ENCODE data around the gene C19orf85. TPM values are rescaled to one million over a fixed set of nuclear protein-coding genes. Genes with fewer than 3 reads are reported as not detected.
"Not testable (repeated sequence)": the region's sequence is repeated elsewhere in the genome, so short reads cannot be mapped to it uniquely, and the experiment has no call there.

The C19orf85 gene
- total RNA-seq, 1 donor from 2014 or later: not detected

DNA sequence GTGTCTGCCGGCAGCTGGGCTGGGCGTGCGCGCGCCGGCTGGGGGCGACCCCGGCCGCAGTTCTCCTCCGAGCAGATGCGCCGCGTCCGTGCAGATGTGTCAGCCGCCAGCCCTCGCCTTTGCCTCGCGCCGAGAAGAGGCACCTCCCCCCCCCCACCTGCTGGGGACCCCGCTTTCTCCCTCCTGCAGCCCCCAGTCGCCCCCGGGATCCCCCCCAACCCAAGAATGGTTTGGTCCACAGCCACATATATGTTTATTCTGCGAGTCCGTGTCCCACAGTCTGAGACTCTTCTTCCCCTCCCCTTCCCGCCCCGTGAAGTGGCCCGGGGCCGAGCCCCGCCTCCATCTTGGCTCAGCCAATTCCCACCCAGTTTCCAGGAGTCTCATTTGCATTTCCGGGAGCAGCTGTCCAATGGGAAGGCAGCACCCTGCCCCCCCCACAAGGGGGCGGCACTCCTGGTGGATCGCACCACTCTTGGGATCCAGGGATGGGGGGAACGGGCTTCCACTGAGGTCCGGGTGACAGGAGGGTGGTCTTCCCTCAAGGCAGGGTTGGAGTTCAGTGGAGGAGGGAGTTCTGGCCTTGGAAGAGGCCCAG is 11.7 kb downstream of the C19orf85 start:
- no peaks in the 10 kb centered on the region for H3K9me3 Mint-ChIP-seq (ENCODE audit: low read depth)
- no peak overlapping the region for H3K27ac Mint-ChIP-seq (ENCODE audit: unreplicated experiment)
- no peak overlapping the region for H3K4me3 Mint-ChIP-seq (ENCODE audit: unreplicated experiment)
- peaks cover 10% of the 10 kb centered on the region for H3K4me1 Mint-ChIP-seq (ENCODE audit: low read depth)
- DNase-seq (ENCODE audit: low spot score): no peak
- peaks cover 15% of the 10 kb centered on the region for H3K27me3 Mint-ChIP-seq (ENCODE audit: low read depth)
- TF ChIP-seq, protein P1, sequence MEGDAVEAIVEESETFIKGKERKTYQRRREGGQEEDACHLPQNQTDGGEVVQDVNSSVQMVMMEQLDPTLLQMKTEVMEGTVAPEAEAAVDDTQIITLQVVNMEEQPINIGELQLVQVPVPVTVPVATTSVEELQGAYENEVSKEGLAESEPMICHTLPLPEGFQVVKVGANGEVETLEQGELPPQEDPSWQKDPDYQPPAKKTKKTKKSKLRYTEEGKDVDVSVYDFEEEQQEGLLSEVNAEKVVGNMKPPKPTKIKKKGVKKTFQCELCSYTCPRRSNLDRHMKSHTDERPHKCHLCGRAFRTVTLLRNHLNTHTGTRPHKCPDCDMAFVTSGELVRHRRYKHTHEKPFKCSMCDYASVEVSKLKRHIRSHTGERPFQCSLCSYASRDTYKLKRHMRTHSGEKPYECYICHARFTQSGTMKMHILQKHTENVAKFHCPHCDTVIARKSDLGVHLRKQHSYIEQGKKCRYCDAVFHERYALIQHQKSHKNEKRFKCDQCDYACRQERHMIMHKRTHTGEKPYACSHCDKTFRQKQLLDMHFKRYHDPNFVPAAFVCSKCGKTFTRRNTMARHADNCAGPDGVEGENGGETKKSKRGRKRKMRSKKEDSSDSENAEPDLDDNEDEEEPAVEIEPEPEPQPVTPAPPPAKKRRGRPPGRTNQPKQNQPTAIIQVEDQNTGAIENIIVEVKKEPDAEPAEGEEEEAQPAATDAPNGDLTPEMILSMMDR (IDR thresholded peaks at IDR 0.05): peak; percentile 45
- peaks cover 3% of the 10 kb centered on the region for H3K36me3 Mint-ChIP-seq (ENCODE audit: low read depth)

DNA sequence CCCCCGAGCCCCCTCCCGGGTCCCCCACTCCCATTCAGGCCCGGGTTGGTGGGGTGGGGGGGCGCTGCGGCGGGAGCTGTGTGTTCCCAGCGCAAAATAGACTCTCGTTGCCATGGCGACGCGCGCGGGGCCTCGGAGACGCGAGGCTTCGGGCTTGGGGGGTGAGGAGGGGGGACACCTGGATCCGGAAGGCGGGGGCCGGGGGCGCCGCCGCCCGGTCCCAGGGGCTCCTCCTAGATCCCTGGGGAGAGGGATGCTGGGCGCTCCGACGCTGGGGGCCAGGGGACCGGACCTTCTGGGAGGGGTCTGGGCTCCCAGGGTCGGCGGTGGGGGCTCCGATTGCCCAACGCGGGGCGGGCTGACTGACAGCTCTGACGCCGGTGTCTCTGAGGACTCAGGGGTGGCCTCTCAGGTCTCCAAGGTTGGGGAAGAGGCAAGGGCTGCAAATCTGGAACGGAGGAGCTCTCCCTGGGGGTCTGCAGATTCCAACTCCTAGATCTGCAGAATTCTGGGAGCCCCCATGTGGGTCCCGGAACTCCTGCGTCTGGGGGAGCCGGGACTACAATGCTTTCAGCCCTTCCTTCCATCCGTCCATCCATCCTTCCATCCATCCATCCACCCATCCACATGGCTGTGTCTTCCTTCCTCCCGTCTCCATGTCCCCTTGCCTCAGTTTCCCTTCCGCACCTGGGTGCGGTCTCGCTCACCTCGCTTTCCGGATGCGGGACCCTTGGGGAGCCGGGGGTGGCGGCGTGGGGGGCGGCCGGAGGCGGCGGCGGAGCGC is 12.4 kb downstream of the C19orf85 start:
- H3K4me1 Mint-ChIP-seq (ENCODE audit: low read depth): peaks cover 10% of the 10 kb centered on the region
- H3K36me3 Mint-ChIP-seq (ENCODE audit: low read depth): peaks cover 3% of the 10 kb centered on the region
- no peak for DNase-seq (ENCODE audit: low spot score)
- H3K4me3 Mint-ChIP-seq (ENCODE audit: unreplicated experiment): no peak overlapping the region
- H3K9me3 Mint-ChIP-seq (ENCODE audit: low read depth): no peaks in the 10 kb centered on the region
- H3K27ac Mint-ChIP-seq (ENCODE audit: unreplicated experiment): no peak overlapping the region
- peaks cover 15% of the 10 kb centered on the region for H3K27me3 Mint-ChIP-seq (ENCODE audit: low read depth)
- TF ChIP-seq, protein P1 (IDR thresholded peaks at IDR 0.05): no peak

DNA sequence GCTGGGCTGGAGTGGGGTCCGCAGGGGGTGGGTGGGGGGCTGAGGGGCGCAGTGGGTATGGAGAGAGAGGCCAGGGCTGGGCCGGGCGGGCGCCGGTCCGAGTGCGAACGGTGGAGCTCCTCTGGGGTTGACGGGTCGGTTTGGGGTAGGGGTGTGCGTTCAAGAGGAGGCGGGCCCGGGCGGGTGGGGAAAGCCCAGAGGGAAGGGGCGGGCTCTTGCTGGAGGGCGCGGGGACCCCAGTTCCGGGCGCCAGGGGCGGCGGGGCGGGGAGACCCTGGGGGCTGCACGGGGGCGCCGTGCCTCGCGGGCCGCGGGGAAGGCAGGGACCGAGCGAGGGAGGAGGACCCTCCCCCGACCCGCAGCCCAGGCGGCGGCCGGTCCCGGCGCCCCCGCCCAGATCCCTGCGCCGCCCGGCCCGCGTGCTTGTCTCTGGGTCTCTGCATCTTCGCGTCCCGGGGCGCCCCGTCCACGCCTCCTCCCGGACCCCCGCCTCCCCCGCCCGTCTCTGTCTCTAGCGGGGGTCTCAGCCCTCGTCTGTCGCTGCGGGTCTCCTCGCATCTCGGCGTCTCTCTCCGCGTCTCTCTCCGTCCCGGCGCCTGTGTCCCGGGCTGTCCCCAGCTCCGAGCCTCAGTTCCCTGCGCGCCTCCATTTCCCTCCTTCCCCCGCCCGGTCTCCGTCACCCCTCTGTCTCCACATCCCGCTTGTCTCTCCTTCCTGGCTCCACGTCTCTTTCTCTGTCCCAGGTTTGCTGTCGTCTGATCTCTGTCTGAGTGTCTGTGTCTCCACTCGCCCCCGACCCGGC is 13.2 kb downstream of the C19orf85 start:
- TF ChIP-seq, protein P1 (IDR thresholded peaks at IDR 0.05): no peak
- H3K4me1 Mint-ChIP-seq (ENCODE audit: low read depth): peaks cover 10% of the 10 kb centered on the region
- no peaks in the 10 kb centered on the region for H3K9me3 Mint-ChIP-seq (ENCODE audit: low read depth)
- no peak for DNase-seq (ENCODE audit: low spot score)
- H3K36me3 Mint-ChIP-seq (ENCODE audit: low read depth): peaks cover 3% of the 10 kb centered on the region
- H3K4me3 Mint-ChIP-seq (ENCODE audit: unreplicated experiment): peak overlapping the region; percentile 53
- peak overlapping the region; percentile 27 for H3K27ac Mint-ChIP-seq (ENCODE audit: unreplicated experiment)
- peaks cover 15% of the 10 kb centered on the region for H3K27me3 Mint-ChIP-seq (ENCODE audit: low read depth)

DNA sequence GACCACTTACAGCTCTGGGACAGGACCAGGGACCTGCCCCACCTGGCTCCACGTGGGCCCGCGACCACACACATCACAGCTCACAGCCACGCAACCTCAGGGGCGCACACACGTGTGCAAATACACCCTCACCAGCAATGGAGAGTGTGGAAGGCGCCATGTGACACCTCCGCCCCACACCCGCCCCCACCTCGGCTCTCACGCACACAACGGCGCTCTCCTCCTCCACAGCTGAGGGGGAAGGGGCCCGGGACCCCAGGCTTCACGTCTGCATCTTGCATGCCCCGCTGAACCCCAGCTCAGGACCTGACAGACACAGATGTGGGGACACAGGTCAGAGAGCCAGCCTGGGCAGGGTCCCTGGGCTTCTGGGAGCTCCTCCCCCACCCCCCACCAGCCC is 15.1 kb downstream of the C19orf85 start:
- peaks cover 10% of the 10 kb centered on the region for H3K4me1 Mint-ChIP-seq (ENCODE audit: low read depth)
- H3K27me3 Mint-ChIP-seq (ENCODE audit: low read depth): peaks cover 29% of the 10 kb centered on the region
- no peak overlapping the region for H3K27ac Mint-ChIP-seq (ENCODE audit: unreplicated experiment)
- no peaks in the 10 kb centered on the region for H3K36me3 Mint-ChIP-seq (ENCODE audit: low read depth)
- H3K9me3 Mint-ChIP-seq (ENCODE audit: low read depth): no peaks in the 10 kb centered on the region
- no peak for DNase-seq (ENCODE audit: low spot score)
- H3K4me3 Mint-ChIP-seq (ENCODE audit: unreplicated experiment): no peak overlapping the region
- TF ChIP-seq, protein P1 (IDR thresholded peaks at IDR 0.05): no peak

DNA sequence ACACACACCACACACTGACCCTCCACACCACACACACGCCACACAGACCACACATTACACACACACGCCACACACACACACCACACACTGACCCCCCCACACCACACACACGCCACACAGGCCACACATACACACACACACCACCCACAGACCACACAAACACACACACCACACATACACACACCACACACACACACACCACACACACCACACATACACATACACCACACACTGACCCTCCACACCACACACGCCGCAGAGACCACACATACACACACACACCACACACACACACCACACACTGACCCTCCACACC is 16.4 kb downstream of the C19orf85 start:
- DNase-seq (ENCODE audit: low spot score); H3K4me1 Mint-ChIP-seq (ENCODE audit: low read depth): not testable (repeated sequence)
- peaks cover 37% of the 10 kb centered on the region for H3K27me3 Mint-ChIP-seq (ENCODE audit: low read depth)

More for the DNA sequence above, 16.4 kb downstream of the C19orf85 start:
- not testable (repeated sequence) for H3K27ac Mint-ChIP-seq (ENCODE audit: unreplicated experiment); H3K9me3 Mint-ChIP-seq (ENCODE audit: low read depth); H3K4me3 Mint-ChIP-seq (ENCODE audit: unreplicated experiment); H3K36me3 Mint-ChIP-seq (ENCODE audit: low read depth)
